DOHH2 (cell line): Measurements from ENCODE around the gene RGS10.

Source experiments
- H3F3A ChIP-seq: fragments of 200-600 bp; sonication (generic), shearing (Covaris generic); 2 replicates; pipeline ENCODE4 v1.6.0; 2016; ENCODE audit warnings: antibody characterized with exemption, mild to moderate bottlenecking; ENCODE audit not compliant: control insufficient read depth, insufficient read depth
- H3K27ac ChIP-seq: fragments of 200-600 bp; sonication (generic); 2 replicates; pipeline ENCODE4 v1.5.1; 2014; ENCODE audit warnings: low read depth, mild to moderate bottlenecking, low read length, moderate library complexity
- H3K27me3 ChIP-seq: fragments of 200-600 bp; sonication (generic); 2 replicates; pipeline ENCODE4 v1.6.1; 2014; ENCODE audit warnings: mild to moderate bottlenecking, low read length, mixed read lengths; ENCODE audit not compliant: control insufficient read depth
- H3K36me3 ChIP-seq: fragments of 200-600 bp; sonication (generic); 2 replicates; pipeline ENCODE4 v1.6.1; 2014; ENCODE audit warnings: mild to moderate bottlenecking, low read length, moderate library complexity, mixed read lengths; ENCODE audit not compliant: control insufficient read depth
- H3K4me1 ChIP-seq: fragments of 200-600 bp; sonication (generic); 2 replicates; pipeline ENCODE4 v1.6.1; 2014; ENCODE audit warnings: mild to moderate bottlenecking, low read length, mixed read lengths; ENCODE audit not compliant: control insufficient read depth
- H3K4me2 ChIP-seq: fragments of 200-600 bp; sonication (generic); 2 replicates; pipeline ENCODE4 v1.6.0; 2014; ENCODE audit warnings: mild to moderate bottlenecking, low read length, moderate library complexity
- H3K4me3 ChIP-seq: fragments of 200-600 bp; sonication (generic); 2 replicates; pipeline ENCODE4 v1.5.1; 2014; ENCODE audit warnings: mild to moderate bottlenecking, low read length, mixed read lengths
- H3K79me2 ChIP-seq: fragments of 200-600 bp; sonication (generic); 2 replicates; pipeline ENCODE4 v1.6.1; 2014; ENCODE audit warnings: mild to moderate bottlenecking, low read length, mixed read lengths; ENCODE audit not compliant: control insufficient read depth
- H3K9me2 ChIP-seq: fragments of 200-600 bp; sonication (generic); replicated peaks from 2 replicates; pipeline ENCODE4 v1.6.1; 2014; ENCODE audit warnings: mild to moderate bottlenecking, low read length, mixed read lengths; ENCODE audit not compliant: control insufficient read depth
- H3K9me3 ChIP-seq: fragments of 200-600 bp; sonication (generic); 2 replicates; pipeline ENCODE4 v1.6.1; 2014; ENCODE audit warnings: antibody characterized with exemption, low read length, mixed read lengths; ENCODE audit not compliant: control insufficient read depth, insufficient read depth
- H4K20me1 ChIP-seq: fragments of 200-600 bp; sonication (generic); 2 replicates; pipeline ENCODE4 v1.6.0; 2014; ENCODE audit warnings: low read depth, mild to moderate bottlenecking, antibody characterized with exemption, low read length, moderate library complexity; ENCODE audit not compliant: control insufficient read depth, insufficient read depth
- CTCF ChIP-seq: fragments of 200-600 bp; sonication (generic); IDR thresholded peaks from one replicate; pipeline ENCODE4 v1.5.1; 2014; ENCODE audit warnings: antibody characterized with exemption, mild to moderate bottlenecking, low read depth, low read length; ENCODE audit not compliant: poor library complexity, severe bottlenecking
- EZH2phosphoT487 ChIP-seq: fragments of 200-600 bp; sonication (generic); IDR thresholded peaks from 2 replicates; pipeline ENCODE4 v1.6.1; 2017; ENCODE audit warnings: borderline replicate concordance, mild to moderate bottlenecking, antibody characterized with exemption, low read length, moderate library complexity, mixed read lengths

Gene RGS10

DNA sequence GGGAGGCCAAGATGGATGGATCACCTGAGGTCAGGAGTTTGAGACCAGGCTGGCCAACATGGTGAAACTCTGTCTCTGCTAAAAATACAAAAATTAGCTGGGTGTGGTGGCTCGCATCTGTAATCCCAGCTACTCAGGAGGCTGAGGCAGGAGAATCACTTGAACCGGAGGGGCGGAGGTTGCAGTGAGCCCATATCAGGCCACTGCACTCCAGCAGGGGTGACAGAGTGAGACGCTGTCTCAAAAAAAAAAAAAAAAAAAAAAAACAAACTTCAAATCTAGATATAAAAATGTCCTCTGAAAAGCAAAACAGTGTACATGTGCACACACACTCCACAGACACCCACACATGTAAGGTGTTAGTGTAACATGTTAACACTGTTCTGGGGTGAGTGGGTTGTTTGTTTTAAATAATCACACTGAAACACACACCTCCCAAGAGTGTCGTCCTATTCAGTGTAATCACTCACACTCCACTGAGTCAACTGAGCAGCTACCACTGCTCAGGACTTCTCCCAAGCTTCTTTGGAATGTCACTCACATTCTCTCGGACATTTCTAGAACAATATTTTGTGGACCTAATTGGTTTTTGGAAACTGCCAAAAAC lies 12.8 kb upstream of the RGS10 start:
- Histone ChIP-seq H3K9me3 (no peaks in the 10 kb centered on the region), H3K27me3 (peaks cover 7% of the 10 kb centered on the region; the same call in 1 of the 2 replicates), H3K4me1 (no peaks in the 10 kb centered on the region), H4K20me1 (no peaks in the 10 kb centered on the region), H3K9me2 (no peaks in the 10 kb centered on the region), H3K4me2 (no peak overlapping the region), H3K4me3 (no peak overlapping the region), H3K36me3 (no peaks in the 10 kb centered on the region), H3K79me2 (no peaks in the 10 kb centered on the region), H3K27ac (no peak overlapping the region), H3F3A (no peaks in the 10 kb centered on the region)
- no peak for TF ChIP-seq CTCF
- no peak for TF ChIP-seq EZH2phosphoT487

DNA sequence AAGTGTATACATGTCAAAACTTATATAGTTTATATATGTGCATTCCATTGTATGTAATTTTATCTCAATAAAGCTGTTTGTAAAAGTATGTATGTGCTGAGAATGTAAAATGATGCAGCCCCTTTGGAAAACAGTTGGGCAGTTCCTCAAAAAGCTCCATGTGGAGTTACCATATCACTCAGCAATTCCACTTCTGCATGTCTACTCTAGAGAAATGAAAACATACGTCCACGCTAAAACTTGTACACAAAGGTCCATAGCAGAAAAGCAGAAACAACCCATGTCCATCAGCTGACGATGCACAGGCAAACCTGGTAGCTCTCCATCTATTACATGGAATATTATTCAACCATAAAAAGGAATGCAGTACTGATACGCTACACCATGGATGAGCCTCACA lies 8.3 kb upstream of the RGS10 start:
- no peak overlapping the region for H3K4me2 ChIP-seq
- peaks cover 24% of the 10 kb centered on the region for H3K27me3 ChIP-seq
- H3K9me3 ChIP-seq = no peaks in the 10 kb centered on the region
- no peaks in the 10 kb centered on the region for H3K9me2 ChIP-seq
- TF ChIP-seq EZH2phosphoT487 (no peak), CTCF (no peak)
- H3K4me1 ChIP-seq = no peaks in the 10 kb centered on the region; the same call in 1 of the 2 replicates
- H3F3A ChIP-seq = 0 out of 2 replicates have a peak, but pooled peaks cover 2% of the 10 kb centered on the region
- no peaks in the 10 kb centered on the region for H4K20me1 ChIP-seq
- H3K27ac ChIP-seq = no peak overlapping the region
- no peaks in the 10 kb centered on the region for H3K79me2 ChIP-seq
- no peaks in the 10 kb centered on the region for H3K36me3 ChIP-seq
- no peak overlapping the region for H3K4me3 ChIP-seq

DNA sequence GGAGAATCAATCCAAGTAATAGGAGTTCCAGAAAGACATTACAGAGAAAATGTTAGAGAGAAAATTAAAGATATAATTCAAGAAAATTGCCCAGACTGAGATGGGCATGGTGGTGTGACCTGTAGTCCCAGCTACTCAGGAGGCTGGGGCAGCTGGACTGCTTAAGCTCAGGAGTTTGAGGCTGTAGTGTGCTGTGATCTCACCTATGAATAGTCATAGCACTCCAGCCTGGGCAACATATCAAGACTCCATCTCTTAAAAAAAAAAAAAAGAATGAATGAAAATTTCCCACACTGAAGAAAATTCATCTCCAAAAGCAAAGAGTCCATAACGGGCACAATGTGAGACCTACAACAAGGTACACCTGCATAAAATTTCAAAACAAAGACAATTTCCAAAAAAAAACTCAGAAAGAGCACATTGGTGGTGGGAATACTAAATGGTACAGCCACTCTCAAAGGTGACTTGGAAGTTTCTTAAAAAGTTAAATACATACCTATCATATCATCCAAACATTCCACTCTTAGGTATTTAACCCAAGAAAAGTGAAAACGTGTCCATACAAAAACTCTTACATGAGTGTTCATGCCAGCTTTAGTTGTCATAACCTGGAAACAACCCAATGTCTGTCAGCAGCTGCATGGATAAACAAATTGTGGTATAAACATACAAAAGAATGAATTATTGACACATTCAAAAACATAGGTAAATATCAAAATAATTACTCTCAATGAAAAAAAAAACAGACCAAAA lies 6.9 kb upstream of the RGS10 start:
- Histone ChIP-seq H3K9me2 (no peaks in the 10 kb centered on the region), H3K27ac (no peak overlapping the region), H3K36me3 (no peaks in the 10 kb centered on the region), H4K20me1 (no peaks in the 10 kb centered on the region), H3F3A (0 out of 2 replicates have a peak, but pooled peaks cover 2% of the 10 kb centered on the region), H3K79me2 (no peaks in the 10 kb centered on the region), H3K4me2 (no peak overlapping the region), H3K27me3 (peaks cover 26% of the 10 kb centered on the region), H3K4me1 (no peaks in the 10 kb centered on the region; the same call in 1 of the 2 replicates), H3K9me3 (no peaks in the 10 kb centered on the region), H3K4me3 (no peak overlapping the region)
- no peak for TF ChIP-seq EZH2phosphoT487

DNA sequence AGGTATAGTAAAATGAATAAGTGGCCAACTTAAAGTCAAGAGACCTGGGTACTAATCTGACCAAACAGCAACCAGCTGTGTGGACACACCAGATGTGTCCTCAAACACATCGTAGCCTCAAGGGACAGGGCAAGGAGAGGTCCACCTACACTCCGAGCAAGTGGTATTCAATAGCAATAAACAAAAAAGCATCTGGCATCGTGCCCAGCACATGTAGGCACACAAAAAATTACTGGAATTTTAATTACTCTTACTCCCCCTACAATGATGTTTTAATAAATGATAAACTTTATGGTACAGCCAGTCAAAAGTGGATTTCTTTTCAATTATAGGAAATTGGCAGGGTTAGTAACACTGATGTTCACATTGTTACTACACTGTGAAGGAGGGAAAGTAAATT lies 3.5 kb upstream of the RGS10 start:
- Histone ChIP-seq H3K36me3 (no peaks in the 10 kb centered on the region), H3K4me3 (no peak overlapping the region), H3K27ac (no peak overlapping the region), H3K9me2 (no peaks in the 10 kb centered on the region), H3F3A (0 out of 2 replicates have a peak, but pooled peaks cover 3% of the 10 kb centered on the region), H3K9me3 (no peaks in the 10 kb centered on the region), H3K79me2 (peaks cover 13% of the 10 kb centered on the region), H3K4me1 (peaks cover 16% of the 10 kb centered on the region), H3K4me2 (no peak overlapping the region), H4K20me1 (peaks cover 4% of the 10 kb centered on the region; the same call in 1 of the 2 replicates), H3K27me3 (peaks cover 19% of the 10 kb centered on the region)
- TF ChIP-seq EZH2phosphoT487 (no peak), CTCF (no peak)
